H1 (cell line): ENCODE measurements around the gene BTC. TPM values are rescaled to one million over a fixed set of nuclear protein-coding genes. Genes with fewer than 3 reads are reported as not detected.

Source experiments
- CTCF ChIA-PET: fragments of 300-600 bp; sonication (Branson Sonifier 250); formaldehyde crosslinking; loops from one replicate; lab custom pipeline; 2021; ENCODE audit not compliant: partially characterized antibody; lab: Charles Lee
- POLR2A ChIA-PET: fragments of 300-600 bp; sonication (Branson Sonifier 250); formaldehyde crosslinking; loops from one replicate; lab custom pipeline; 2021; ENCODE audit warnings: inconsistent platforms; ENCODE audit not compliant: partially characterized antibody; lab: Charles Lee
- DNase-seq, 2 experiments: peaks; one replicate each; pipeline versions ENCODE4 v3.0.0 to v3.0.0-alpha.2; 2010 to 2022; ENCODE audit warnings: low spot score in 2 of 2, low read depth in 1 of 2, mixed read lengths in 1 of 2
- FAIRE-seq: peaks from 2 replicates; lab custom pipeline; 2011; peaks lifted over from hg19 to GRCh38; lab: Jason Lieb, UNC
- H2AFZ ChIP-seq: 2 replicates; pipeline ENCODE4 v1.8.1; 2012; ENCODE audit warnings: low read length, inconsistent platforms
- H2AK5ac ChIP-seq: 2 replicates; pipeline ENCODE4 v1.6.1; 2013; ENCODE audit warnings: low read depth, low read length
- H2BK120ac ChIP-seq: replicated peaks from 2 replicates; pipeline ENCODE3; 2013; ENCODE audit warnings: low read depth, low read length, inconsistent platforms
- H2BK12ac ChIP-seq: 2 replicates; pipeline ENCODE4 v1.6.1; 2013; ENCODE audit warnings: low read depth, low read length
- H2BK15ac ChIP-seq: 2 replicates; pipeline ENCODE4 v1.6.1; 2013; ENCODE audit warnings: low read length
- H2BK20ac ChIP-seq: 2 replicates; pipeline ENCODE4 v1.6.1; 2013; ENCODE audit warnings: low read length
- H2BK5ac ChIP-seq: 2 replicates; pipeline ENCODE4 v1.6.1; 2013; ENCODE audit warnings: low read depth, low read length
- H3K14ac ChIP-seq: 2 replicates; pipeline ENCODE4 v1.6.1; 2013; ENCODE audit warnings: inconsistent platforms; ENCODE audit not compliant: insufficient read length
- H3K18ac ChIP-seq: 2 replicates; pipeline ENCODE4 v1.6.1; 2013; ENCODE audit warnings: low read length; ENCODE audit errors: extremely low read depth
- H3K23ac ChIP-seq: 2 replicates; pipeline ENCODE4 v1.6.1; 2013; ENCODE audit warnings: inconsistent platforms; ENCODE audit not compliant: insufficient read length
- H3K23me2 ChIP-seq: 2 replicates; pipeline ENCODE4 v1.6.1; 2013; ENCODE audit warnings: low read depth, low read length
- H3K27ac ChIP-seq: 2 replicates; pipeline ENCODE4 v1.6.1; 2011; ENCODE audit warnings: low read depth, low read length, inconsistent platforms
- H3K27me3 ChIP-seq, 4 experiments: replicated peaks in 1 of 4; 1 replicate in 1 of 4; 2 replicates in 3 of 4; pipeline versions ENCODE4 v1.6.1 to v1.8.1; 2011 to 2013; ENCODE audit warnings: low read length in 3 of 4, mild to moderate bottlenecking in 3 of 4, inconsistent platforms in 2 of 4, mixed read lengths in 2 of 4, moderate library complexity in 1 of 4; ENCODE audit not compliant: control insufficient read depth in 3 of 4, insufficient read depth in 3 of 4; ENCODE audit errors: extremely low read depth in 1 of 4
- H3K36me3 ChIP-seq, 4 experiments: 2 replicates each; pipeline versions ENCODE4 v1.6.1 to v1.8.1; 2011 to 2013; ENCODE audit warnings: mild to moderate bottlenecking in 4 of 4, low read length in 3 of 4, moderate library complexity in 2 of 4, control low read depth in 1 of 4, inconsistent platforms in 1 of 4; ENCODE audit not compliant: insufficient read depth in 4 of 4, control insufficient read depth in 2 of 4
- H3K4ac ChIP-seq: replicated peaks from 2 replicates; pipeline ENCODE3; 2013; ENCODE audit warnings: low read length, low read depth, mixed read lengths, inconsistent platforms; ENCODE audit not compliant: insufficient read length
- H3K4me1 ChIP-seq, 4 experiments: replicated peaks in 1 of 4; 1 replicate in 1 of 4; 2 replicates in 3 of 4; pipeline versions ENCODE4 v1.6.1 to v1.8.1; 2011 to 2013; ENCODE audit warnings: low read length in 3 of 4, inconsistent platforms in 2 of 4, mixed read lengths in 1 of 4; ENCODE audit not compliant: insufficient read depth in 4 of 4, control insufficient read depth in 3 of 4
- H3K4me2 ChIP-seq, 2 experiments: 2 replicates each; pipeline versions ENCODE4 v1.6.1 to v1.8.1; 2011 to 2013; ENCODE audit warnings: low read depth in 2 of 2, low read length in 2 of 2, control low read depth in 1 of 2, inconsistent platforms in 1 of 2, mild to moderate bottlenecking in 1 of 2; ENCODE audit not compliant: insufficient read depth in 1 of 2
- H3K4me3 ChIP-seq, 4 experiments: fragments of 200-600, 300-600 bp in 1 of 4; sonication (generic), shearing (Covaris generic), sonication (Bioruptor Twin) in 1 of 4; 2 replicates each; pipeline versions ENCODE4 v1.5.1 to v1.8.1; 2011 to 2016; ENCODE audit warnings: low read length in 4 of 4, low read depth in 3 of 4, control low read depth in 2 of 4, inconsistent platforms in 2 of 4, mild to moderate bottlenecking in 2 of 4, mixed read lengths in 1 of 4, moderate library complexity in 1 of 4; ENCODE audit not compliant: insufficient read depth in 2 of 4; ENCODE audit errors: extremely low read depth in 1 of 4
- H3K56ac ChIP-seq: replicated peaks from 2 replicates; pipeline ENCODE3; 2013; ENCODE audit warnings: low read depth, mild to moderate bottlenecking, mixed read lengths, low read length, inconsistent platforms; ENCODE audit not compliant: insufficient read length
- H3K79me1 ChIP-seq: 2 replicates; pipeline ENCODE4 v1.6.1; 2013; ENCODE audit warnings: low read depth, low read length, control low read depth
- H3K79me2 ChIP-seq, 2 experiments: 2 replicates each; pipeline versions ENCODE4 v1.6.1 to v1.8.1; 2012 to 2013; ENCODE audit warnings: low read length in 2 of 2, mild to moderate bottlenecking in 2 of 2, inconsistent platforms in 1 of 2; ENCODE audit not compliant: insufficient read depth in 2 of 2, control insufficient read depth in 1 of 2
- H3K9ac ChIP-seq, 4 experiments: replicated peaks in 1 of 4; 1 replicate in 1 of 4; 2 replicates in 3 of 4; pipeline versions ENCODE4 v1.6.1 to v1.8.1; 2011 to 2013; ENCODE audit warnings: low read depth in 3 of 4, low read length in 3 of 4, control low read depth in 2 of 4, mild to moderate bottlenecking in 2 of 4, moderate library complexity in 2 of 4, inconsistent platforms in 1 of 4; ENCODE audit errors: extremely low read depth in 1 of 4
- H3K9me3 ChIP-seq, 2 experiments: 2 replicates each; pipeline versions ENCODE4 v1.6.1 to v1.8.1; 2012 to 2013; ENCODE audit warnings: mild to moderate bottlenecking in 2 of 2, moderate library complexity in 2 of 2, control low read depth in 1 of 2, inconsistent platforms in 1 of 2, low read depth in 1 of 2, low read length in 1 of 2, mixed read lengths in 1 of 2; ENCODE audit not compliant: insufficient read depth in 2 of 2
- H4K20me1 ChIP-seq, 2 experiments: replicated peaks in 1 of 2; 2 replicates each; pipeline versions ENCODE3 to v1.8.1; 2011 to 2013; ENCODE audit warnings: inconsistent platforms in 2 of 2, low read length in 2 of 2, mild to moderate bottlenecking in 1 of 2; ENCODE audit not compliant: insufficient read depth in 2 of 2, control insufficient read depth in 1 of 2
- H4K5ac ChIP-seq: 2 replicates; pipeline ENCODE4 v1.6.1; 2013; ENCODE audit warnings: low read length, low read depth, mixed read lengths, inconsistent platforms; ENCODE audit not compliant: insufficient read length
- H4K8ac ChIP-seq: 2 replicates; pipeline ENCODE4 v1.8.0; 2013; ENCODE audit warnings: mild to moderate bottlenecking, moderate library complexity, low read length, inconsistent platforms; ENCODE audit not compliant: insufficient read depth; ENCODE audit errors: extremely low read depth
- H4K91ac ChIP-seq: replicated peaks from 2 replicates; pipeline ENCODE3; 2013; ENCODE audit warnings: low read length, mixed read lengths, inconsistent platforms; ENCODE audit not compliant: insufficient read length
- BACH1 ChIP-seq: IDR thresholded peaks from 2 replicates; pipeline ENCODE4 v1.6.1; 2012; ENCODE audit warnings: low read length, improper control_type of control experiment
- CBX8 ChIP-seq: fragments of 300-800, 300-1000 bp; sonication (generic); IDR thresholded peaks from 2 replicates; pipeline ENCODE4 v1.7.1; 2016; ENCODE audit warnings: low read depth, low read length, borderline replicate concordance
- CTBP2 ChIP-seq: IDR thresholded peaks from 2 replicates; pipeline ENCODE4 v1.7.0; 2011; ENCODE audit warnings: borderline replicate concordance, mild to moderate bottlenecking, moderate library complexity, mixed read lengths, low read length; ENCODE audit not compliant: insufficient read depth, insufficient read length
- EZH2 ChIP-seq: fragments of 200-600 bp; sonication (generic); IDR thresholded peaks from 2 replicates; pipeline ENCODE4 v1.7.1; 2012; ENCODE audit warnings: low read depth, mild to moderate bottlenecking, moderate library complexity, low read length, inconsistent platforms; ENCODE audit not compliant: severe bottlenecking
- KDM4A ChIP-seq: IDR thresholded peaks from one replicate; pipeline ENCODE4 v1.7.1; 2012; ENCODE audit warnings: low read depth, mild to moderate bottlenecking, moderate library complexity, low read length, inconsistent platforms; ENCODE audit not compliant: severe bottlenecking
- RNF2 ChIP-seq: fragments of 200-900, 300-1000 bp; sonication (generic); IDR thresholded peaks from 2 replicates; pipeline ENCODE4 v1.7.1; 2016; ENCODE audit warnings: borderline replicate concordance, low read depth, mild to moderate bottlenecking, antibody characterized with exemption, low read length; ENCODE audit not compliant: poor library complexity, severe bottlenecking; ENCODE audit errors: missing control alignments
- SIX5 ChIP-seq: IDR thresholded peaks from 2 replicates; pipeline ENCODE4 v1.6.1; 2011; ENCODE audit warnings: mild to moderate bottlenecking, low read depth, low read length
- TCF12 ChIP-seq: IDR thresholded peaks from 2 replicates; pipeline ENCODE4 v1.6.1; 2011; ENCODE audit warnings: low read depth, mild to moderate bottlenecking, low read length
- TEAD4 ChIP-seq: IDR thresholded peaks from 2 replicates; pipeline ENCODE4 v1.6.1; 2012; ENCODE audit warnings: low read depth, low read length, inconsistent platforms, mixed read lengths
- polyA plus RNA-seq, 7 experiments: library from polyadenylated mRNA; depleted of rRNA in 3 of 7; stranded (reverse) in 5 of 7; unstranded in 2 of 7; fragments of >200 nt in 5 of 7; fragments of 200-250 nt in 2 of 7; gene quantifications; 1 replicate in 5 of 7; 2 replicates in 1 of 7; 4 replicates in 1 of 7; pipeline versions ENCODE4 v1.2.1 to v1.2.3, GENCODE V29; 2011 to 2013; ENCODE audit warnings: missing spikeins in 2 of 7, mixed read lengths in 2 of 7
- total RNA-seq: library from RNA; stranded (reverse); fragmentation: NEBNext Ultra II Directional; extraction: Animal tissue kit (Norgen Biotek cat#: 25700); gene quantifications from 2 replicates; pipeline ENCODE4 v1.2.1, GENCODE V29; 2021

Gene BTC
- total and polyA plus RNA-seq, 2 of the 8 experiments (the other 6 are each of a cell fraction or from before 2014, with no cell fraction given): 0.09 TPM; not detected in 1

GRCh38 chr4:74754218-74754617 lies 40.1 kb downstream of the BTC start:
- CTCF ChIA-PET: no interaction called here
- Histone ChIP-seq H3K9ac (no peak overlapping the region), H2BK5ac (no peak overlapping the region), H4K5ac (no peak overlapping the region), H2BK12ac (no peak overlapping the region), H4K20me1 (no peaks in the 10 kb centered on the region), H2BK15ac (no peak overlapping the region), H3K23me2 (no peaks in the 10 kb centered on the region), H3K79me2 (no peaks in the 10 kb centered on the region), H3K18ac (no peak overlapping the region), H3K27me3 (no peaks in the 10 kb centered on the region), H3K79me1 (no peaks in the 10 kb centered on the region), H4K8ac (no peak overlapping the region), H2BK20ac (no peak overlapping the region), H2AK5ac (no peak overlapping the region), H3K4me2 (no peak overlapping the region), H2AFZ (no peak overlapping the region), H4K91ac (no peak overlapping the region), H3K27ac (no peak overlapping the region), H3K56ac (no peak overlapping the region), H3K9me3 (no peaks in the 10 kb centered on the region), H3K14ac (no peak overlapping the region), H3K4ac (no peak overlapping the region), H3K4me1 (no peaks in the 10 kb centered on the region), H2BK120ac (no peak overlapping the region), H3K4me3 (no peak overlapping the region), H3K23ac (no peak overlapping the region), H3K36me3 (no peaks in the 10 kb centered on the region)
- FAIRE-seq: no peak
- DNase-seq: no peak
- POLR2A ChIA-PET: no interaction called here
- no peak for TF ChIP-seq KDM4A
- no peak for TF ChIP-seq BACH1
- TF ChIP-seq CBX8: no peak
- TF ChIP-seq RNF2: no peak
- TF ChIP-seq TEAD4: no peak
- TF ChIP-seq TCF12: no peak
- no peak for TF ChIP-seq CTBP2
- no peak for TF ChIP-seq EZH2
- TF ChIP-seq SIX5: no peak
